ENCODE measurements around the gene EPHA5. TPM values are rescaled to one million over a fixed set of nuclear protein-coding genes. Genes with fewer than 3 reads are reported as not detected.

Gene EPHA5
- total RNA-seq, 1 donor from 2014 or later, result 0.86 TPM

- no peak for DNase-seq (ENCODE audit: low read depth)
- H3K4me3 ChIP-seq (ENCODE audit: low read depth, low read length), result no peak overlapping the region
- no peak for TF ChIP-seq CTCF (conservative IDR thresholded peaks at IDR 0.05; ENCODE audit: low read depth, low read length)
These were observed 35.1 kb downstream of the EPHA5 start for GRCh38 chr4:65635051-65635821.

GRCh38 chr4:65624651-65625050, 45.6 kb downstream of the EPHA5 start:
- H3K4me3 ChIP-seq (ENCODE audit: low read depth, low read length), result no peak overlapping the region
- DNase-seq (ENCODE audit: low read depth), result no peak
- TF ChIP-seq CTCF (conservative IDR thresholded peaks at IDR 0.05; ENCODE audit: low read depth, low read length), result no peak

- DNase-seq (ENCODE audit: low read depth), result no peak
- H3K4me3 ChIP-seq (ENCODE audit: low read depth, low read length), result no peak overlapping the region
- no peak for TF ChIP-seq CTCF (conservative IDR thresholded peaks at IDR 0.05; ENCODE audit: low read depth, low read length)
These were observed 46.8 kb downstream of the EPHA5 start for GRCh38 chr4:65623506-65623905.

- TF ChIP-seq CTCF (conservative IDR thresholded peaks at IDR 0.05; ENCODE audit: low read depth, low read length), result no peak
- H3K4me3 ChIP-seq (ENCODE audit: low read depth, low read length), result no peak overlapping the region
- DNase-seq (ENCODE audit: low read depth), result no peak
These were observed 52.9 kb downstream of the EPHA5 start for GRCh38 chr4:65617416-65617815.

GRCh38 chr4:65604515-65604914, 65.8 kb downstream of the EPHA5 start:
- no peak for TF ChIP-seq CTCF (conservative IDR thresholded peaks at IDR 0.05; ENCODE audit: low read depth, low read length)
- no peak for DNase-seq (ENCODE audit: low read depth)
- no peak overlapping the region for H3K4me3 ChIP-seq (ENCODE audit: low read depth, low read length)

GRCh38 chr4:65600656-65601055, 69.6 kb downstream of the EPHA5 start:
- H3K4me3 ChIP-seq (ENCODE audit: low read depth, low read length), result no peak overlapping the region
- TF ChIP-seq CTCF (conservative IDR thresholded peaks at IDR 0.05; ENCODE audit: low read depth, low read length), result no peak
- no peak for DNase-seq (ENCODE audit: low read depth)

- TF ChIP-seq CTCF (conservative IDR thresholded peaks at IDR 0.05; ENCODE audit: low read depth, low read length), result no peak
- DNase-seq (ENCODE audit: low read depth), result no peak
- H3K4me3 ChIP-seq (ENCODE audit: low read depth, low read length), result no peak overlapping the region
These were observed 70.9 kb downstream of the EPHA5 start for GRCh38 chr4:65599340-65599739.
